HS-5 (cell line): ENCODE measurements around the gene AHI1.
"Not testable (repeated sequence)": the region's sequence is repeated elsewhere in the genome, so short reads cannot be mapped to it uniquely, and the experiment has no call there.

Experiments used
- DNase-seq: peaks from one replicate; pipeline ENCODE4 v3.0.0-alpha.2; 2012; ENCODE audit warnings: low read depth

The AHI1 gene

DNA sequence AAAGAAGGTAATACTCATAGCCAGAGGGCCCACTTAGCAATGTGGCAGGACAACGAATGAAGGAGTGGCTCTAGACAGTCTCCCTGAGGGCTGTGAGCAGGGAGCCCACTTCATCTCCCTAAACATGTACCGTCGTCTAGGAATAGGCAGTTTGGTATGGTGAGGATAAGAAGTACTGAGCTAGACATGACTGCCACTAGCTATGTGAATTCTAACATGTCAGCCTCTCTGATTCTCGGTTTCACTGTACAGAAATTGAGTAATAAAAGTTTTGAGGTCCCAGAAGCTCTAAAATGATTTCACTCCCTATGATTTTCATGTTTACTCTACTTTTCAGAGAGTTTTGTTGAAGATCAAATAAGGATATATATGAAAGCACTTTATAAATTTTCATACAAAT, 107.1 kb downstream of the AHI1 start:
- DNase-seq: no peak

DNA sequence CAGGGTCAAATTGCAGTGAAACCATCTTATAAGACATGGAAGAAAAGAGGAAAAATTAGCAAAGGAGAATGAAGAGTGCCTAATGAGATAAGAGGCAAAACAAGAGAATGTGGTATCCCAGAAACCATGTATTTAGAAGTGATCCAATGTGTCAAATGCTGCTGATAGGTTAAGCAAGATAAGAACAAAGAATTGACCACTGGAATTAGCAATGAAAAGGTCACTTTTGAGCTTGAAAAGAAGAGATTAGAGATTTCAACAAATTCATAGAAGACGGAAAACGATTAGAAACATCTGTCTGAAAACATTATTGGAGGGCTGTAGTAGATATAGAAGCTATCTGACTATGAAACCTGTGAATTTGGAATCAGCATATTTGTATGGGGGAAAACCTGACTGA, 112.2 kb downstream of the AHI1 start:
- DNase-seq: no peak

DNA sequence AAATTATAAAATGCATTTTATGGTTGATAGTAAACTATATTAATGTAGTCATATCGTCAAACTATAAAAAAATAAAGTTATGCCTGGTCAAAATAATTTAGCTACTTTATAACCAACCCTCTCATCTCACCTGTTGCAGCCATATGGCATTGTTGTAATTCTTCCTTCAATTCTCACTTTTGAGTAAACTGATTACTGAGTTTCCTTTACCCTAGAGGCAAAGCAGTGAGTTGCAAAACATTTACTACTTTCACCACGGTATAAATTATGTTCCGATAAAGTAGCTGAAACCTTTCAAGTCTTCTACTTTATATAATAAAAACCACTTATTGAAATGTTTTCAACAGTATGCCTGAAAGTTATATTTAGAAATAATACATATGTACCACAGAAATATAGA, 113.8 kb downstream of the AHI1 start:
- DNase-seq: no peak

DNA sequence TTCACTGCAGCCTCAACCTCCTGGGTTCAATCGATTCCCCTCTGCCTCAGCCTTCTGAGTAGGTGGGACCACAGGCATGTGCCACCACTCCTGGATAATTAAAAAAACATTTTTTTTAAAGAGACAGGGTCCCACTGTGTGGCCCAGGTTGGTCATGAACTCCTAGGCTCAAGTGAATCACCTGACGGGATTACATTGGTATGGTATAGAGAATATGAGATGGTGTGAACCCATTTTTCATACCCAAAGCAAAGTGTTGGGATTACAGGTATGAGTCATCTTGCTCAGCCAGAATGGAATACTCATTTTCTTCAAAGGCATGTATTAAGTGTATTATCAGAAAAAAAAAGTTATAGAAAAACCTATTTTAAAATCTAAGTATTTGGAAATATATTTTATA, 114.2 kb downstream of the AHI1 start:
- no peak for DNase-seq

DNA sequence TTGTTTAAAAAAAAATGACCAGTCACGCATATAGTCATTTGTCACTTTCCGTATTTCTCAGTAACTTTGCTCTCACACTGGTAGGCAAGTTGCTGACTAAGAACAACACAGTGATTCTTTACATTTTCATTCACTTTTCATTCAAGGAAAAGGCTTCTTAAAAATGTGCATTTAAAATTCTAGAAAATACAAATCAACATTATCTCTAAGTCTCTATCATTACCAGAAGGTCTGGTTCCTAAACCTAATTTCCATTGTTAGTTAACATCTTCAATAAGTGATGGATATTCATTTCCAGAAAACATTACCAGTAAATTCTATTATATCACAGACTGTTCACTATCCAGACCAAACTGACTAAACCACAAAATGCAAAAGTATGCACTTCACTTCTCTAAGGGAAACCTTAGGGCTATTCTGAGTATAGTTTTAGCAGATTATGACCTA, 115.3 kb downstream of the AHI1 start:
- no peak for DNase-seq

DNA sequence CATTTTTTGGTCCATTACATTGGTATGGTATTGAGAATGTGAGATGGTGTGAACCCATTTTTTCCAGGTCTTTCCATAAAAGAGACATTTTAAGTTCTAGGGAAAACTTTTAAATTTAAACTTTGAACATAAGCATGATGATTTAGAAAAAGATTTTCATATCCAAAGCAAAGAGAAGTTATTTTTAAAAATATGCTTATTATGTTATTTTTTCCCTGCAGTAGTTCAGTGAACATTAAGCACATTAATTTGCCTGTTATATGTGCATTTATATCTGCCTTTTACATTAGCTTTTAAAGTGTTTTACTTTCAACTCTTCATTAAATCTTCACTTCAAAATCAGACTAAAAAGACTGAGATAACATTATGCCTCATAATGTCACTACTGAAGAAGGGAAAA, 116.7 kb downstream of the AHI1 start:
- no peak for DNase-seq

DNA sequence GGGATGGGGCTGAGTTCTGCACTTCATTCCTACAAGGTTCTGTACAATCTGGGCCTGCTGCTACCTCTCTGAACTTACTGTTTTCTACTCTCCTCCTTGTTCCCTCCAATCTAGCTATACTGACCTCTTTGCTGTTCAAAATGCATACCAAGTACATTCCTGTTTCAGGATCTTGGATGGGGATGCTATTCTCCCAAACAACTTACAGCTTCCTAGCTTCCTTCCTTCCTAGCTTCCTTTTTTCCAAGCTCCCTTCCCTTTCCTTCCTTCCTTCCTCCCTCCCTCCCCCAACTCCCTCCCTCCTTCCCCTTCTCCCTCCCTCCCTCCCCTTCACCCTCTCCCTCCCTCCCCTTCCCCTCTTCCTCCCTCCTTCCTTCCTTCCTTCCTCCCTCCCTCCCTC, 117.9 kb downstream of the AHI1 start:
- DNase-seq: no peak

DNA sequence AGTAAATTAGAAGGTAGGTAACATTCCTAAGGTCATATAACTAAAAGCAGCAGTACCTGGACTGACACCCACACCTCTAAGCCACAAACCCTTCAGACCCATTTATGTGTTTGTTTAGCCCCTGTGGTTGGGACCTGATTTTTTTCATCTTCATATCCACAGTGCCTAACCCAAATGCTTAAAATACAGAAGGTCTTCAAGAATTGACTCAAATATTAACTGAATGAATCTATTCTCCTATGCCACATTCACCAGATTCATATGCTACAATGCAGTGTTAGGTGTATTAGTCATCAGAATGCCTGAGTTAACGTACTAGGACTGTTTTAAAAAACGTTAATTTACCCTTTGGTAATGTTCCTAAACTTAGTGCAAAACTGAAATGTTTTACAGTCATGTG, 124.8 kb downstream of the AHI1 start:
- no peak for DNase-seq

DNA sequence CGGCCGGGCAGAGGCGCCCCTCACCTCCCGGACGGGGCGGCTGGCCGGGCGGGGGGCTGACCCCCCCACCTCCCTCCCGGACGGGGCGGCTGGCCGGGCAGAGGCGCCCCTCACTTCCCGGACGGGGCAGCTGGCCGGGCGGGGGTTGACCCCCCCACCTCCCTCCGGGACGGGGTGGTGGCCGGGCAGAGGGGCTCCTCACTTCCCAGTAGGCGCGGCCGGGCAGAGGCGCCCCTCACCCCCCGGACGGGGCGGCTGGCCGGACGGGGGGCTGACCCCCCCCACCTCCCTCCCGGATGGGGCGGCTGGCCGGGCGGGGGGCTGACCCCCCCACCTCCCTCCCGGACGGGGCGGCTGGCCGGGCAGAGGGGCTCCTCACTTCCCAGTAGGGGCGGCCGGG, 133.9 kb downstream of the AHI1 start:
- not testable (repeated sequence) for DNase-seq

DNA sequence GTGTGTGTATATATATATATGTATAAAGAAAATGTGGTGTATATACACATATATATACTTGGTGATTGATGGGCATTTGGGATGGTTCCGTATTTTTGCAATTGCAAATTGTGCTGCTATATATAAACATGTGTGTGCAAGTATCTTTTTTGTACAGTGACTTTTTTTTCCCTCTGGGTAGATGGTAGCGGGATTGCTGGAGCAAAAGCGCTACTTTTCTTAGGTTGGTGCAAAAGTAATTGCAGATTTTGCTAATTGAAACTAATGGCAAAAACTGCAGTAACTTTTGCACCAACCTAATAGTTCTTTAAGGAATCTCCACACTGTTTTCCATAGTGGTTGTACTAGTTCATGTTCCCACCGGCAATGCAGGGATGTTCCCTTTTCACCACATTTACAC, 135.4 kb downstream of the AHI1 start:
- DNase-seq: no peak

DNA sequence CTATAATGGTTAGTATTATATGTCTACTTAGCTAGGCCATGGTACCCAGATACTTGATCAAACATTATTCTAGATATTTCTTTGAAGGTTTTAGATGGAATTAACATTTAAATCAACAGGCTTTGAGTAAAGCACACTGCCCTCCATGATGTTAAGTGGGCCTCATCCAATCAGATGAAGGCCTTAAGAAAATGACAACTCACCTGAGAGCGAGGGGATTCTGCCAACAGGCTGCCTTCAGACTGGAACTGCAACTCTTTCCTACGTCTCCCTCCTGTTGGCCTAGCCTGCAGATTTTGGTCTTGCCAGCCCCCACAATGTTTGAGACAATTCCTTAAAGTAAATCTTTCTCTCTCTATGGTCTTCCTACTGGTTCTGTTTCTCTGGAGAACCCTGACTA, 137.3 kb downstream of the AHI1 start:
- DNase-seq: no peak

DNA sequence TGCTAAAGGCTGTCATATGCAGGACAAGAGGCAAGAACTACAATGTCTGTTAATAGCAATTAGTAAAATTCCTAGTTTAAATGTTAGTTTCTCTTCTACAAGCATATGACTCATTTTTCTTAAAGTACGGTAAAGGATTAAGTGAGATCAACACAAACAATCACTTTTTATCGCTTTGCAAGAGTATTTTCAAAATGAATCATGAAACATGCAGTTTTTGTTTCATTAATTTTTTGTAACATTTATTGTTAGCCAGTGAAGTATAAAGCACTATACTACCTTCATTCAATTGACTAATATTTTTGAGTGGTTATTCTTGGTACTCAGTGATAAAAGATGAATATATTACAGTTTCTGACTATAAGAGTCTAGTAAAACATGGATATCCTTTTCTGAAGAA, 138.6 kb downstream of the AHI1 start:
- peak; percentile 39 for DNase-seq

DNA sequence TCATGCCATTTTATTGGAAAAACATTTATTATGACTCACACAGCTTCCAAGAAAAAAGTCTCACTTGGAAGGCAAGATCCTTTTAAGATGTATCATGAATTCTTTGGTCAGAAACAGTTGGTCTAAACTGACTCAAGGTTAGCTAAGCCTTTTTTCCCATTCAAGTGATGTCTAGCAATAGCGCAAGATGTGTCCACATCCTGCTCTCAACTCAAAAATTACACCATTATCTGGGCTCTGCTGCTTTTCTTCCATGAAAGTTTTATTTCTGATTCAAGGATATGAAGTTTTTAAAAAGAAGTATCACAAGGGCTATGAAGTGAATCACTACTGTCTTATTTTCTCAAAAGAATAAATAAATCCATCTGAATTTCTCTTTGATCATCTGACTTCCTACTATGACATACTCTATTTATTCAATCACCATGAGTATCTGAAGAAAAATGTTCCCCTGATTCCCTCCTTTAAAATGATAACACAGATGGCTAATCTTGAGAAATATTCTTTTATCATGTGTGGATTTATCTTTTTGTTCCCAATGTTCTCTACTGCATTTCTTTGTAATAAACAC, 139.2 kb downstream of the AHI1 start:
- peak; percentile 97 for DNase-seq

DNA sequence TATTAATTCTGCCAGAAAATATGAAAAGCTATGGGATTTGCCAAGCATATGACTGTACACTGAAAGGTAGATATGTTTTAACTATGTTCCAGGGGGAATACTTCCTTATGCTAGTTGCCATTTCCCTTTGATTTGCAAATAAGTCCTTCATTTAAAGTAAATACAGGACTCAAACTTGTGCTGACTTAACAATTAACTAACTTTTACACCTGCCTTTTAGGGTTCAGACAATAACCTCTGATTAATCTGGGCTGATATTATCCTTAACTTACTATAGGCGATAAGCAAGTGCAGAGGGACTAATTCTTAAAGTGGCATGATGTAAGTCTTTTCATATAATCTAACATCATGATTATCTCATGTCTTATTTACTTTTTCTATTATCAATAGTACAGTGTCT, 143.1 kb downstream of the AHI1 start:
- no peak for DNase-seq

DNA sequence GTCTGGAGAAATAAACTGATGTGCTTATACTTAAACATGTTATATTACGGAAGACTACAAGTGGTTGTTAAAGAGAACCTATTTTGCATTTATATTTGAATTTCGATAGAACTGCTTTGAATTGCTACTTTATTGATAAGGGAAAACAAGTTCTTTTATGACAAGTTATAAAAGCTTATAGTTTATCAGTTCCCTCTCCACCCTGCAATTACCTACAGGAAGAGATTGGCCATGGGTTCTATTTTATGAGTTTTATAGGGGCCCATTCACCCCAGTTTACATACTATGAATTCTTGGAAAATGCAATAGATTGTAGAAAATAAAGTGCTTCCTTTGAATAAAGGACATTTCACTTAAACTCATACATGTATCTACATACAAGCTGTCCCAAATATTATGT, 144.4 kb downstream of the AHI1 start:
- no peak for DNase-seq

DNA sequence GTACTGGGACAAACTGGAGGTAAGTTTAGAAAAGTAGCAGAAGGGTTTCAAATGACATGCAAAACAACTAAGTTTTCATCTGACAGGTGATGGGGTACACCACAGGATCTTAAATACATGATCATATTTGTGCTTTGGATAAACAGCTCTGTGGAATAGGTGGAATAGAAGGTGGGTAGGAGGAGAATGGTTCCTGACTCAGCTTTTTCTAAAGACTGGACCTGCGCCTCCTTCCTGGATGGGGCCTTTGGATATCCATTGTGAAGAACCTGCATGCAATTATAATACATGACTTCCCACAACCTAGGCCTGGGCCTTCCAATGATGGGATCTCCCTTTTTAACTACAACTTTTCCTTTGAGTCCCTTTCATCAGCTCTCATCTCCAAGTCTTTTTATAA, 145.9 kb downstream of the AHI1 start:
- no peak for DNase-seq

DNA sequence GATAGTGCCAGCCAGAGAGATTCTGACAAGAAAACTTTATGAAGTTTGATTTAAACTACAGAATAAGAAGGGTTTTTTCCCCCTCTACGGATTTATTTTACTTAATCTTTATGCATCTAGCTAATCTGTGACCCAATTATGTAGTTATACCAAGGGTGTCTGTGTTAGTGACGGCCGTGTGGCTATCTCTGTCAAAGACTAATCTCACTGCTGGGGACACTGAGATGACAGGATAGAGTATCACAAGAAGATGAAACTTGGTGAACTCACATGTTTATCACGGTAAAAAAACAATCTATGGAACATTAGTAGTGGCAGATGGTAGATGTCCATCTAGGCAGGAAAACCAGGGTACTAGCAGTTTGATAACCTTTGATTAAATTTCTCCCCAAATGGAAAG, 149.7 kb downstream of the AHI1 start:
- no peak for DNase-seq

DNA sequence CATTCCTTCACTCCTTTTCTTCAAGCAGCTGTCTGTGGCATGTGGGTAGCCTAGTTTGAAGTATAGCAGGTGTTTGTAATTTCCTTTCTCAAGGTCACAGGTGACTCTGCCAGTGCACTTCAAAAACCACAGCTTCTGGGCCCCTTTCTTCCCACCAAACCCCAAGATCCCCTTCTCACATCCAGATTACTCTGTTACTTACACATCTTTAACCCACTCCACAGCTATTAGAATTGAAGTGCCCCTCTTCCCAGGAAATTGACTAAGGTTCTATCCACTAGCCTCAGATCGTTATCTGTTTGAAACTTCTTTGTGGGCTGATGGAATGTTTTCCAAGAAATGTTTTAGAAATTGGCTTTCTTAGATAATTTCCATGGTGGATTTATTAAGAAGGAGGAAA, 150.8 kb downstream of the AHI1 start:
- no peak for DNase-seq

DNA sequence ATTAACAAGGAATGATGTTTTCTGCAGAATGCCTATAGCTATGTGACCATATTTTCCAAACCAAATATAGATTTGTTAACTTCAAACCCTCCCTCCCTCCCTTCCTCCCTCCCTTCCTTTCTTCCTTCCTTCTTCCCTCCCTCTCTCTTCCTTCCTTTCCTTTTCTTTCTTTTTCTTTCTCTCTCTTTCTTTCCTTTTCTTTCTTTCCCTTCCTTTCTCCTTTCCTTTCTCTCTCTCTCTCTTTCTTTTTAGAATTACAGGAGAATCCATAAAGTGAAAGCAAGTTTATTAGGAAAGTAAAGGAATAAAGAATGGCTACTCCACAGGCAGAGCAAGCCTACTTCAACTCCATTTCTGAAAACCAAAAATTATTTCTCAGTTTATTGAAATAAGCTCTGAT, 153.0 kb downstream of the AHI1 start:
- no peak for DNase-seq

DNA sequence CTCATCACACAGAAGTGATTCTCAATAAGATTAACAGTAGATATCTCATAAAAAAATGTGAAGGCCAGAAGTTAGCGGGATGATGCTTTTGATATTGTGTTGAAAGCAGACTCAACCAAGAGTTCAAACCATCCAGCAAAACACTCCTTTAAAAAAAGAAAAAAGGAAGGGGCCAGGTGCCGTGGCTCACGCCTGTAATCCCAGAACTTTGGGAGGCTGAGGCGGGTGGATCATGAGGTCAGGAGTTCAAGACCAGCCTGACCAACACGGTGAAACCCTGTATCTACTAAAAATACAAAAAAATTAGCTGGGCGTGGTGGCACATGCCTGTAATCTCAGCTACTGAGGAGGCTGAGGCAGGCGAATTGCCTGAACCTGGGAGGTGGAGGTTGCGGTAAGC, 157.6 kb downstream of the AHI1 start:
- not testable (repeated sequence) for DNase-seq

DNA sequence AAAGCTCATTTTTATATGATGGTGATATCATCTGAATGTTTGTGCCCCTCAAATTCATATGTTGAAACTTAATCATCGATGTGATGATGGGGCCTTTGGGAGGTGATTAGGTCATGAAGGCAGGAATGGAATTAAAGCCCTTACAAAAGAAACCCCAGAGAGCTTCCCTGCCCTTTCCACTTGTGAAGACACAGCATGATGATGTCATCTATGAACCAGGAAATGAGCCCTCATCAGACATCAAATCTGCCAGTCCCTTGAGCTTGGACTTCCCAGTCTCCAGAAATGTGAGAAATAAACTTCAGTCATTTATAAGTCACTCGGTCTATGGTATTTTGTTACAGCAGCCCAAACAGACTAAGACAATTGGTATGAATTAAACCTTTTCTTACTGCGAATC, 163.4 kb downstream of the AHI1 start:
- DNase-seq: peak; percentile 30

DNA sequence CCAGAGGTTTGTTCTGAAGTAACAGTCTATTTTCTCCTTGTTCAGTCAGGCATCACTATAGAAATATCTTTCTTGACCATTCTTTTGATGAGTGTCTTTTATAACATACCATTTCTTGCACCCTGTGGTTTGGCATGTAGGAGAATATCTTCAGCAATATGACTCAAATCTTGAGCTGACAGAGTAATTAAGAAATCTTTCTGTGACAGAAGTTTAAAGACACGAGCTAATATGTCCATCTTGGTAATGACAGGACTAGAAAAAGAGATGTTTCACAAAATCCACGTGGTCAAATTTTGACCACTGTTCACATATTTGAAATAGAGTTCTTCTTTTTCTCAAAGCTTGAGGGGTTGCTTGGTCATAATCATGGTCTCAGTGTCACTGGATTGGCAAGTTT, 166.5 kb downstream of the AHI1 start:
- DNase-seq: no peak

DNA sequence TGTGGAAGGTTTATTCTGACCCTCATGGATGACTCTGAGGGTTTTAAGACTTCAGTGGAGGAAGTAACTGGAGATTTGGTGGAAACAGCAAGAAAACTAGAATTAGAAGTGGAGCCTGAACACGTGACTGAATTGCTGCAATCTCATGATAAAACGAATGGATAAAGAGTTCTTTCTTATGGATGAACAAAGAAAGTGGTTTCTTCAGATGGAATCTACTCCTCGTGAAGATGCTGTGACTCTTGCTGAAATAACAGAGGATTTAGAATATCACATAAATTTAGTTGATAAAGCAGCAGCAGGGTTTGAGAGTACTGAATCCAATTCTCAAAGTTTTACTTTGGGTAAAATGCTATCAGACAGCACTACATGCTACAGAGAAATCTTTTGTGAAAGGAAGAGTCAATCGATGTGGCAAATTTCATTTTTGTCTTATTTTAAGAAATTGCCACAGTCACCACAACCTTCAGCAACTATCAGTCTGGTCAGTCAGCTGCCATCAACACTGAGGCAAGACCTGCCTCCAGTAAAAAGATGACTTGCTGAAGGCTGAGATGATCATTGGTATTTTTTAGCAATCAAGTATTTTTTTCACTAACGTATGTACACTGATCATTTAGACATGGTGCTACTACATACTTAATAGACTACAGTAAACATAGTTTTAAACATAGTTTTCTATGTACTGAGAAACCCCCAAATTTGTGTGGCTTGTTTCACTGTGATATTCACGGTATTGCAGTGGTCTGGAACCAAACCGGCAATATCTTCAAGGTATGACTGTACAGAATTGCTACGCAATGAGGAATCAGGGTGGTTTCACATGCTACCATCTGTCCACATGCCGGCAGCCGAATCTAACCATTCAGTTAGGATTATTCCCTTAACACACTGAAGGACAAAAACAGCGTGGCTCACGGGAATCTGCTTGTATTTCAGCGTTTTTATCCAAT, 167.4 kb downstream of the AHI1 start:
- no peak for DNase-seq

DNA sequence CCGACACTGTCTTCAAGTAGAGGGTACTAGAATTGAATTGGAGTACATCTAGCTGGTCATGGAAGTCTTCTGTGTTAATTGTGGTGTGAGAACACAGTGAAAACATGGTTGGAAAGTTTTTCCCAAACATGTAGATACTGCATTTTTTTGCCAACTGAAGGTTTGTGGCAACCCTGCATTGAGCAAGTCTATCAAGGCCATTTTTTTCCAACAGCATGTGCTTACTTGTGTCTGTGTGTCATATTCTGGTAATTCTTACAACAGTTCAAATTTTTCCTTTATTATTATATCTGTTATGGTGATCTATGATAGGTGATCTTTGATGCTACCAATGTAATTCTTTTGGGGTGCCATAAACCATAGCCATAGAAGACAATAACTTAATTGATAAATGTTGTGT, 169.4 kb downstream of the AHI1 start:
- DNase-seq: no peak
